Lower leg skin (tissue), 4 donors: ENCODE results near the gene SPATA2L. TPM values are rescaled to one million over a fixed set of nuclear protein-coding genes. Genes with fewer than 3 reads are reported as not detected.

Experiments
- DNase-seq, 2 donors: peaks; one replicate each; pipeline ENCODE4 v3.0.0-alpha.2; 2019; ENCODE audit warnings: low spot score in 2 of 2
- H3K4me3 ChIP-seq: fragments of 200-600 bp; sonication (generic); 2 replicates; pipeline ENCODE4 v1.5.1; 2017; ENCODE audit warnings: mild to moderate bottlenecking, low read depth; ENCODE audit not compliant: poor library complexity, severe bottlenecking
- CTCF ChIP-seq, 3 donors: fragments of 450-650 bp; IDR thresholded peaks; one replicate each; pipeline ENCODE4 v1.5.1; 2016; ENCODE audit warnings: antibody characterized with exemption in 3 of 3, mild to moderate bottlenecking in 3 of 3, moderate library complexity in 2 of 3
- POLR2A ChIP-seq, 2 donors: fragments of 450-650 bp; IDR thresholded peaks; one replicate each; pipeline ENCODE4 v1.6.1; 2016 to 2017; ENCODE audit warnings: antibody characterized with exemption in 2 of 2, mild to moderate bottlenecking in 1 of 2, moderate library complexity in 1 of 2
- WGBS, 2 donors: methylation state at CpG; one replicate each; pipeline ENCODE4 v1.1.5; 2018; 5-methylcytosine and 5-hydroxymethylcytosine counted together
- intact Hi-C: fragments of 100-400 bp; cut with DNase I; formaldehyde crosslinking; loops from one replicate; pipeline ENCODE4 v1.15.0; 2023; ENCODE audit warnings: low total_unique reads
- total RNA-seq, 4 donors: library from RNA; depleted of rRNA; stranded (reverse); fragments of >200 nt; gene quantifications; one replicate each; pipeline ENCODE4 v1.1.0, GENCODE V29; 2016

The SPATA2L gene
- total RNA-seq, 4 donors from 2014 or later: 18.3 to 34.6 (median 28.4) TPM

- TF ChIP-seq POLR2A (IDR thresholded peaks at IDR 0.05) (no peak), CTCF (IDR thresholded peaks at IDR 0.05) (no peak)
- H3K4me3 ChIP-seq: no peak overlapping the region
- 88 to 89% methylated on average over 24 of the region's 24 CpGs for WGBS, 2 donors
- no peak for DNase-seq
- intact Hi-C loops: no loop called here
These were observed 30.8 kb upstream of the SPATA2L start for GRCh38 chr16:89732142-89732917.

GRCh38 chr16:89730610-89731234 lies 29.2 kb upstream of the SPATA2L start:
- 86 to 90% methylated on average over 20 to 22 of the region's 22 CpGs for WGBS, 2 donors
- H3K4me3 ChIP-seq: no peak overlapping the region
- intact Hi-C loops: no loop called here
- TF ChIP-seq CTCF (IDR thresholded peaks at IDR 0.05): no peak
- no peak for TF ChIP-seq POLR2A (IDR thresholded peaks at IDR 0.05)
- DNase-seq: no peak

GRCh38 chr16:89729863-89730593 lies 28.5 kb upstream of the SPATA2L start:
- WGBS, 2 donors: 68 to 84% methylated on average over 14 of the region's 14 CpGs
- intact Hi-C loops: no loop called here
- TF ChIP-seq CTCF (IDR thresholded peaks at IDR 0.05) (no peak), POLR2A (IDR thresholded peaks at IDR 0.05) (no peak)
- no peak for DNase-seq
- H3K4me3 ChIP-seq: no peak overlapping the region

GRCh38 chr16:89729293-89729692 lies 27.8 kb upstream of the SPATA2L start:
- TF ChIP-seq CTCF (IDR thresholded peaks at IDR 0.05) (no peak), POLR2A (IDR thresholded peaks at IDR 0.05) (no peak)
- DNase-seq: no peak
- 88 to 97% methylated on average over 8 to 18 of the region's 18 CpGs for WGBS, 2 donors
- intact Hi-C loops: no loop called here
- no peak overlapping the region for H3K4me3 ChIP-seq

GRCh38 chr16:89727406-89728120 lies 26.1 kb upstream of the SPATA2L start:
- 82 to 84% methylated on average over 17 of the region's 17 CpGs for WGBS, 2 donors
- no peak for TF ChIP-seq CTCF (IDR thresholded peaks at IDR 0.05)
- TF ChIP-seq POLR2A (IDR thresholded peaks at IDR 0.05): no peak
- H3K4me3 ChIP-seq: no peak overlapping the region
- DNase-seq: no peak
- intact Hi-C loops: no loop called here
